DMS79 treated with DMSO at 0.1 percent for 48 hours (cell line): Measurements from ENCODE around the gene AKAP4.
A peak's percentile ranks its signal among the peaks of the same experiment; 100 is the strongest.

Experiments used
- DNase-seq: peaks from one replicate; lab custom pipeline; 2025; lab: John Stamatoyannopoulos, UW

Gene AKAP4, protein sequence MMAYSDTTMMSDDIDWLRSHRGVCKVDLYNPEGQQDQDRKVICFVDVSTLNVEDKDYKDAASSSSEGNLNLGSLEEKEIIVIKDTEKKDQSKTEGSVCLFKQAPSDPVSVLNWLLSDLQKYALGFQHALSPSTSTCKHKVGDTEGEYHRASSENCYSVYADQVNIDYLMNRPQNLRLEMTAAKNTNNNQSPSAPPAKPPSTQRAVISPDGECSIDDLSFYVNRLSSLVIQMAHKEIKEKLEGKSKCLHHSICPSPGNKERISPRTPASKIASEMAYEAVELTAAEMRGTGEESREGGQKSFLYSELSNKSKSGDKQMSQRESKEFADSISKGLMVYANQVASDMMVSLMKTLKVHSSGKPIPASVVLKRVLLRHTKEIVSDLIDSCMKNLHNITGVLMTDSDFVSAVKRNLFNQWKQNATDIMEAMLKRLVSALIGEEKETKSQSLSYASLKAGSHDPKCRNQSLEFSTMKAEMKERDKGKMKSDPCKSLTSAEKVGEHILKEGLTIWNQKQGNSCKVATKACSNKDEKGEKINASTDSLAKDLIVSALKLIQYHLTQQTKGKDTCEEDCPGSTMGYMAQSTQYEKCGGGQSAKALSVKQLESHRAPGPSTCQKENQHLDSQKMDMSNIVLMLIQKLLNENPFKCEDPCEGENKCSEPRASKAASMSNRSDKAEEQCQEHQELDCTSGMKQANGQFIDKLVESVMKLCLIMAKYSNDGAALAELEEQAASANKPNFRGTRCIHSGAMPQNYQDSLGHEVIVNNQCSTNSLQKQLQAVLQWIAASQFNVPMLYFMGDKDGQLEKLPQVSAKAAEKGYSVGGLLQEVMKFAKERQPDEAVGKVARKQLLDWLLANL

DNA sequence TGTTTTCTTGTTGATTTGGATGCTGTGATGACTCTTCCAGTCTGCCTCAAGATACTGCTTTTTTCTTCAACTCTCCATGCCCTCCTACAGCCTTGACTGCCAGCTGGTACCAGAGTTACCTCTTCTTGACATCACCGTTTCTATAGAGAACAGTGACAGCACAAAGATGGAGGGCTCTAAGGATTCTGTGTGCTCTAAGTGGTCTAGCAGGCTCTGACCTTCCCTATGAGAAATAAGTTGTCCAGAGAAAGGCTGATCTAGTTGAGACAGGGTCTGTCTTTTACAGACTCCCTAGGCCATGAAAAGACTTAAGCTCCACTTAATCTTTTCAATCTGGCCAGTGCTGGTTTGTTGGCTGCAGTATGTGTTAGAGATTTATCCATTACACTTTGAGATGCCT is at the start of gene AKAP4:
TSS of gene AKAP4 (minus strand) at position 101 of the 400 bp plus-strand sequence. CDS start 118 bp downstream, outside the sequence.
- no peak for DNase-seq

DNA sequence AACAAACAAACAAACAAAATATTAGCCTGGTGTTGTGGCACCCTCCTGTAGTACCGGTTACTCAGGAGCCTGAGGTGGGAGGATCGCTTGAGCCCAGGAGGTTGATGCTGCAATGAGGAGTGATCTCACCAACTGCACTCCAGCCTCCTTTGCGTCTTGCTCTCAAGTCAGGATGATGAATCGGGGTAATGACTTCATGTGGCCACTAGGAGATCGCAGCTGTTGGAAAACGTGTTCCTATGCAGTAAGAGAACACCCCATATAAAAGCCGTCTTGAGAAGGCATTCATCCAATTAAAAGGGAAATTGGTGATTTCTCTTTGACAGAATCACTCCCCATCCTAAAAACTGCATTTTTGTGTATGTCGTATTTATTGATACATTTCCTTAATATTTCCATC is 10.7 kb upstream of the AKAP4 start:
- no peak for DNase-seq

DNA sequence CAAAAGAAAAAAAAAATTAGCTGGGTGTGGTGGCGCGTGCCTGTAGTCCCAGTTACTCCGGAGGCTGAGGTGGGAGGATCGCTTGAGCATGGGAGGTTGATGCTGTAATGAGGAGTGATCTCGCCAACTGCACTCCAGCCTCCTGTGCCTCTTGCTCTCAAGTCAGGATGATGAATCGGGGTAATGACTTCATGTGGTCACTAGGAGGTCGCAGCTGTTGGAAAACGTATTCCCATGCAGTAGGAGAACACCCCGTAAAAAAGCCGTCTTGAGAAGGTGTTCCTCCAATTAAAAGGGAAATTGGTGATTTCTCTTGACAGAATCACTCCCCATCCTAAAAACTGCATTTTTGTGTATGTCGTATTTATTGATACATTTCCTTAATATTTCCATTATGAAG is 5.9 kb upstream of the AKAP4 start:
- no peak for DNase-seq

DNA sequence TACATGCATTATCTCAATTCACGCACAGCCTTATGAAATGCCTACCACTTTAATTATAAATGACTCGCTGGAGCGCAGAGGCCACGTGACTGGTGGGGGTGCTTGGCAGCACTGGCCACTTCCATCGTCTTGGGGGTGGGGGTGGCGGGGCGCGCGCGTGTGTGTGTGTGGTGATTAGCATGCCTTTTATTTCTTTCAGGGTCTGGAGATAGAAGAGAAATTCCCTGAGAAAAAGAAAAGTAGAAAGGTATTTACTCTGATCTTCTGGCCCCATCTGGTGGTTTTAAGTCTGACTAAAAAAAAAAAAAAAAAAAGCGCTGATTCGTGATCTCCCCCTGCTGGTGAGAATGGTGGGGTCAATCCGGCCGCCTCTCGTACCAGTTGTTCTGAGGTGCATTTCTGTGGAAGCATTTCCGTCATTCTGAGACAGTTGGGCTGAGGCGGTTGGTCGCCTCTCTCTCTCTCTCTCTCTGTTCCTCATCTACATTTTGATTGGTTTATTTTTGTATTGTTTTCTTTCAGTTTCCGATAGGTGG is 3.6 kb upstream of the AKAP4 start, which contains the start of gene CCNB3:
TSS of gene CCNB3 (plus strand) at position 402 of the 536 bp plus-strand sequence. CDS start 80,399 bp downstream, outside the sequence.
- DNase-seq, result peak; percentile 22

DNA sequence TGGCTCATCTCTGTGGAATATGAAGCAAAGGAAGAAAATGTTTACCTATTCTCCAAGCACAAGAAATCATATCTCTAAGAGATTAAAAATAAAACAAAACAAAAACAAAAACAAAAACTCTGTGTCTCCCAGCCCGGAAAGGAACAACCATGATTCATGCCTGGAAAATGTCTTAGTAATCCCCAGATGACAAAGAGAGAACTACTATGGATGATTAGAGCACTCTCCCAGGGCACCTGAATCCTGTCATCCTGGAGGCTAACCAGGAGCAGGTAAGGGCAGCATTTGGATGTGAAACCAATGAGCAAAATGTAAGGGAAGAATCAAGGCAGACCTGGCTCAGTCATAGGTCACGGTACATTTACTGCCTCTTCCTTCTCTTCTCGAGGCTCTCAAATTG is 1.7 kb upstream of the AKAP4 start:
- DNase-seq, result no peak

DNA sequence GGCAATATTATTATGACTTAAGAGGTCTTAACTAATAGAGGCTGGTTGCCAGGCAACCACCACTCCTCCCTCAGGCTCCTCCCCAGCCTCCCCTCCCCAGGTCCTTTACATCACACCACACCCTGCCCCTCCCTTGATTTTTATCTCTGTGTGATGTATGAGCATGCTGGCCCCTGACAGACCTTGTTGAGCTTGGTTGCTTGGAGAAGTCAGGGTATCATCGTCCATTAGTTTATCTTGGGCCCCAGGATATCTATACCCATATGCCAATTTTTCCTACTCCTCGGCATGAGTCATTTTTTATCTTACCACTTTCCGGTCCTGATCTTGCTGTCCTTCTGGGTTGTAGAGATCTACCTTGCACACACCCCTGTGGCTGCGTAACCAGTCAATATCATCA is 2.5 kb downstream of the AKAP4 start:
- no peak for DNase-seq

DNA sequence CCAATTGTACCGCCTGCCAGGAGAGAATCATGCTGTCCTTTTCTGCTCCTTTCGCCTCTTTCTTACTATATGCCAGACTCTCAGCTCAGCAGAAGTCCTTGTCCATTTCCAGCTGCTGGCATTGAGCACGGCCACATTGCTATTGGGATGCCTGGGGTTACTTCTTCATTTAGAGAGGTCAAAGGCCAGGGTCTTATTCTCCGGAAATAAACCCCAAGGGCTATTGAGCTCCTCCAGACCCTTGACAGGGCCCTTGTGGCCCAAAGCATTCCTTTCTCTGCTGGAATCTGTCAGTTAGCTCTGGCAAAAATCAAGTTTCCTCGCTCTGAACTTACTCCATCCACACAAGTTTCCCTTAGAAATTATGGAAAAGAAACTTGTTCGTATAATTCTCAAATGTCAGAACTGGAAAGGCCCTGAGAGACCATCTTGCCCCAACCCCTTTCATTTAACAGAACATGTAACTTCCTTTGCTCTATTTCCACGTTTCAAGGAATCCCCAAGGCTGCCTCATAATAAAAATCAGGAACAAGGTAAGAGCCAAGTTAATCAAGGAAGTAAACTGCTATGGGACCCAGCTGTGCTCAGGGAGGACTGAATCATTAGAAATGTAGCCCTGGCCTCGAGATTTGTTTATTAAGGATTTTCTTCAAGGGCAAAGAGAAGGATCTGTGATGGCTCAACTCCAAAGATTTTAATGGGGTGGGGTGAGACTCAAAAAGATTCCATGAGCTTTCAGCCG is 11.8 kb downstream of the AKAP4 start:
- DNase-seq, result no peak

DNA sequence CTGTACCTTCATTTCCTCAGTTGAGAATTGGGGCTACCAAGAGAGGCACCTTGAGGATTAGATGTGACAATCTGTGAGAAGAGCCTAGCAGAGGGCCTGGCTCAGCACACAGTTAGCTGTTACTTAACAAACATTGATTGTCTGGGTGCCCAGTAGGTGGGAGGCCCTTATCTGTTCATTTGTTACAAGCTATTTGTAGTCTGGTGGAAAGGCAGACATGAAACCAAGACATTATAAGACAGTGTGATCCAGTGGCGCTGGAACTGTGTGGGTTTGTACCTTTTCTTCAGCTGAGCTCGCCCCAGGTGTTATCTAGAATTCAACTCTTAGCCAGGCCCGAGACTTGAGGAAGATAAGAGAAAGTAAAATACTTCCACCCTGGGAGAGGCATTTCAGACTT is 16.9 kb downstream of the AKAP4 start:
- DNase-seq, result no peak

DNA sequence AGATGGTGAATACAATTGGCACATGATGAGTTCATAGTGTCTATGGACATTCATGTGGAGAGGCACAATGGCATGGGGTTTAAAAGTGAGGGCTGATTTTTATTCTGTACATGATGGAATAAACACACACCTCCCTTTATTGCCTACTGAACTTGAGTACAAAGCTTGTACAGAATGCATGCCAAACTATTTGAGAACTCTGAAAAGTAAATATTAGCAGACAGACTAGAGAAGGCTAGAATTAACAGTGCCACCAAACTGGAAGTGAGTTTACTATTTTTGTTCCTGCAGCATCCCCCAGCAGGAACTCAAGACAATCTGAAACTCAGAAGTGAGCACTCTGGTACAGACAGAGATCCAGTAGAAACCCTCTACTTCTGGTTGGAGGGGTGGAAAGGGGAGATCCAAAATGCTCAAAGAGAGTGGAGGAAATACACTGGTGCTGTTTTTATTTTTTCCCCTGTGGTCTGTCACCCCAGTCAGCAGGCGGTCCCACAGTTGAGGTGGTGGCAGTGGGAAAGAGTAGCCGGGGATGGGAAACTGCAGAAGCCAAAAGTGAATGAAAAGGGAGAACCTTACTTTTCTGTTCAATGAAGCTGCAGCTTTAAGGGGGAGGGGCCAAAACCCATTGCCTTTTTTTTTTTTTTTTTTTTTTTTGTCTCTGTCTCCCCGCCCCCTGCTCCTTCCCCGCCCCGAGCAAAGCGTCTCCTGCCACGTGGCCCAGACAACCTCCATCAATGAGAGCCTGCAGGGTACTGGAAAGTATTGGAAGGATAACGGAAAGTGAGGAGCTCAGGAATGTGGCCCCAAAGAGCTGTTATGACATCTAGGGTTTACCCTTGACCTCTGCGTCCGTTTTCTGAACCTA is 20.5 kb downstream of the AKAP4 start:
- DNase-seq, result no peak

DNA sequence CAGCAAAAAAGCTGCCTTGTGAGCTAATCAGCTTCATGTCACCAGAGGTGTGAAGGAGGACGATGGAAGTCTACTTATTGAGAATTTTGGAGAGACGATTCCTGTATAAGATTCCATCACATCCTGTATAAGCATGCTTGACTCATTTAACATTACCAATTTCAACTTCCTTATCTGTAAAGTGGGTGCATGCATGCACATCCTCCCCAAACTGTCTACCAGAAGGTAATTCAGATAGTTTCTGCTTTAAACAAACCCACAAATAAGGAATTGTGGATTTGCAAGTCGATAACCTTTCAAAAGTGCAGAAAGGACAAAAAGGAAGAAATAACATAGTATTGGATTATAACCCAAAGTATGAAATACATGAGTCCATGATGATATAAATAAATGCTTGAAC is 31.1 kb downstream of the AKAP4 start:
- DNase-seq, result no peak

DNA sequence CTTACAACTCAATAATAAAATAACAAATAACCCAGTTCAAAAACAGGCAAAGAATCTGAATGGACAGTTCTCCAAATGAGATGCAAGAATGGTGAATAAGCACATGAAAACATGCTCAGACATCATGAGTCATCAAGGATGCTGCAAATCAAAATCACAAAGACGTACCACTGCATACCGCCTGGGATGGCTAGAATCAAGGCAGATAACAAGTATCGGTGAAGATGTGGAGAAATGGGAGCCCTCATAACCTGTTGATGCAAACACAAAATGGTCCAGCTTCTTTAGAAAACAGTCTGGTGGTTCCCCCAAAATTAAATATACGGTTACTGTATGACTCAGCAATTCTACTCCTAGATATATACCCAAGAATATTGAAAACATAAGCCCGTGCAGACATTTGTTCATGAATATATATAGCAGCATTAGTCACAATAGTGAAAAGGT is 32.5 kb downstream of the AKAP4 start:
- DNase-seq, result no peak

DNA sequence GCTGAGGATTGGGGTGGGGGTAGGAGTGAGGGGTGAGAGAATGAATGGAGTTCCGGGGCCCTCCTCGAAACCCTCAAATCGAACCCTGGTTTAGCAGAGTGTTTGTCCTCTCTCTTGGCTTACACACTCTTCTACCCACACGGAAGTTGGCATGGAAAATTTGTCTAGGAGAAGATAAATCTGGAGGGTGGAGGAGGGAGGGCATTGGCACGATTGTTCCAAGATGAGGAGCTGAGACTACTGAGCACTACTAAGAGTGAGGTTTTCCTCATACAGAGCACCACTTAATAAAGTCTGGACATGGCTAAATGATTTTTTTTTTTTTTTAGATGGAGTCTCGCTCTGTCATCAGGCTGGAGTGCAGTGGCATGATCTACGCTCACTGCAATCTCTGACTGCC is 33.4 kb downstream of the AKAP4 start:
- DNase-seq, result no peak

DNA sequence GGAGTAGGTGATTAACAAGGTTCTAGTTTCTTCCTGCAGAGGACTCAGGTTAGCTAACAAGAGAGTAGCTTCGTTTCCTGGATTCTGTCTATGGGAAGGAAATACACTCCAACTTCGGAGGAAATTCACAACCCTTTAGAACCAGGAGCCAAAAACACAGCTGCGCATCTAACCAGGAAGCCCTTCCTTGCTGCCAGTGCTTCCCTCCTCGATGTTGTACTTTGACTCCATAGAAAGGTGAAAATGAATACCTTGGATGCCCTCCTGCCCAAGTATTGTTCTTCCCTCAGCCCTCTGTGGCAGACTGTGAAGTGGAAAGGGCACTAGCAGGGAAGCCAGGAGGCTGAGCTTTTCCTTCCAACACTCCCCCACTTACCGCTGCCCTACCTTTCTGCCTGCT is 35.1 kb downstream of the AKAP4 start:
- DNase-seq, result no peak

DNA sequence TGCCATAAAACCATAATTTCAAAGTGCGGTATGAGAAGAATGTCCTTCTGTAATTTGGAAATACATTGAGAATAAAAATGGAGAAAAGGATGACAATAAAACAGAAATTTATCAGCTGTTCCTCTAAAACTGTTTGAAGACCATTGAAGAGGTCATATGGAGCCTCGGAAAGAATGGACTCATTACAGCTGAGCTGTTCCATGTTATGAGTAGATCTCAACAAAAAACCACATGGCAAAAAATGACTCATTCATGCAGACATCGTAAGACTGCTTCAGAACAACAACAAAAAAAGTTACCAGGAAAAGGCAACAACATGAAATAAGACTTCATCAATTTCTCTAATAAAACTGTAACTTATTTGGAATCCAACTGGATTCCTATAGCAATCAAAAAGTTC is 39.7 kb downstream of the AKAP4 start:
- no peak for DNase-seq

DNA sequence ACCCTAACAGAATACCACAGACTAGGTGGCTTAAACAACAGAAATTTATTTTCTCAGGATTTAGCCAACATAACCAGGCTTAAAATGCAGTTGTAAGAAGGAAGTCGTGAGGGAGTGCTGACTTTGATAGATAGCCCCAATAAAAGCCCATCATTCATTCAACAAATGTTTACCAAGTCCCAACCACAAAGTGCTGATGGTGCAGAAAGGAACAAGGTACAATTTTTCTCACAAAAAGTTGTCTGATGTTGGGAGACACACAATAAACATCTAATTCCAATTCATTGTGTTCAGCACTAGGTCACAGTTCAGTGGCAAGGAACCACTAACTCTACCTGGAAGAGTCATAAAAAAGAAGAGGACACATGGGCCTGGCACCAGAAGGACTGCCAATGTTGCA is 42.2 kb downstream of the AKAP4 start:
- DNase-seq, result no peak

DNA sequence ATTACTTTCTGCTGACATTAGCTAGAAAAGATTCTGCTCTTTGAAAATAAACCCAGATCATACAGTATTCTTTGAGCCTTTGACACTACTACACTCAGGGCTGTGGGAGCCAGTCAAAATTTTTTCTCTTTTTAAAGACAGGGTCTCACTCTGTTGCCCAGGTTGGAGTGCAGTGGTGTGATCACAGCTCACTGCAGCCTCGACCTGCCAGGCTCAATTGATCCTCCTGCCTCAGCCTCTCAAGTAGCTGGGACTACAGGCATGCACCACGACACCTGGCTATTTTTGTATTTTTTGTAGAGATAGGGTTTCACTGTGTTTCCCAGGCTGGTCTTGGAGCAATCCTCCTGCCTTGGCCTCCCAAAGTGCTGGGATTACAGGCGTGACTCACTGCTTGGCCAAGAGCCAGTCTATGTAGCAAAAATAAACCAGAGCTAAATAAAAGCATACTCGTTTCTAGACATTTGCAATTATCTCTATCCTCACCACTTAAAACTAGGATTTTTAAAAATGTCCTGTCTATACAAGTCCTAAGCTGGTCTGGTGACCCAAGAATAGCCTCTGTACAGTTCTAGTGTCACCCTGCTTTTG is 43.2 kb downstream of the AKAP4 start:
- no peak for DNase-seq

DNA sequence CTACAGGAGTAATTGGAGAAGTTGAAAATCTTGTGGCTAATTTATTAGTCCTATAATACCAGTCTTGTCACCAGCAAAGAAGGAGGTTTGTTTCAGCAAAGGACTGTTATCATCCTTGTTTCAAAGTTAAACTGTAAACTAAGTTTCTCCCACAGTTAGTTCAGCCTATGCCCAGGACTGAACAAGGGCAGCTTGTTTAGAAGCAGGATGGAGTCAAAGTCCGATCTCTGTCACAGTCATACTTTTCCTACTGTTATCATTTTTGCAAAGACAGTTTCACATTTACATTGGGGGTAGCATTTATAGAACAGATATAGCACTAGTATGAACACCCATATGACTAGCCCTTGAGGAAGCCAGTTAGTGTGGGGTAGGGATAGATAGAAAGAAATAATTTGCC is 46.4 kb downstream of the AKAP4 start:
- no peak for DNase-seq

DNA sequence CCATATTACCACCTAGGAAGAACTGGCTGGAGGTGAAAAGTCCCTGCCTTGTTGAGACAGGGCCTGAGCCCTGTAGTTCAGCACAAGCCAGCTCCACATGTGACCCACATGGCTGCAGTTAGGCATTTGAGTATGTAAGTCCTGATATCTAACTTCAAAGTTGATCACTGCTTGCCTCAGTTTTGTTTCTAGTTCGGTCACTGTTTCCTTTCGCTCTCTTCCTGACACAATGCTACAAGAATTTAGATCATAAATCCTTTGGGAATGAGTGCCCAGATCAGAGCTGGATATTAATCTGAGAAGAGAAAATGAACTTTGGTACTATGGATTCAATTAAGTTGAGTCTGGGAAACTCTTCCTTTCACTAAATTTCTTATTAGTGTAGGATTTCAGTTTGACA is 48.4 kb downstream of the AKAP4 start:
- no peak for DNase-seq

DNA sequence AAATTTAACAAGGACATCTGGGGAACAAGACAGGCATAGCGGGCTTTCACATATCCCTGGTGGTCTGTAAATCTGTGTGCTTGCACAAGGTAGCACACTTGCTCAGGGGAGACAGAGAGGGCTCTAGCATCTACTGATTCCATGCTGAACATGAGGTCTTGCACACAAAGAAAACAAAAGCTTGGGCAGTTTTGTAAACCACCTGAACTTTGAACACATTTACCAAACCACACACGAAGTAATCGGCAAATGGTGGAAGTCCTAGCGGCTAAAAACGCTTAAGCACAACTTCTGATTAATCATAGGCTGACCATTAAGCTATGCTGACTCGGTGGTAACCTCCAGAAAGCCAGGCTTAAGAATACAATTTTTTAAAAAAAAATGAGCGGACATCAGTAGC is 52.8 kb downstream of the AKAP4 start:
- no peak for DNase-seq
